Activated B cell treated with CpG ODN at 0.5 μM for 24 hours (primary cell): Measurements from ENCODE around the gene LMAN2L. TPM values are rescaled to one million over a fixed set of nuclear protein-coding genes. Genes with fewer than 3 reads are reported as not detected.

Source experiments
- ATAC-seq: fragments of 200-7000 bp; cut with Tn5 transposase; one replicate; pipeline ENCODE4 v1.10.0; 2021; ENCODE audit warnings: low read depth, mild to moderate bottlenecking, moderate library complexity
- CTCF ChIA-PET: fragments of 350-600 bp; sonication (Branson Sonifier 250); formaldehyde crosslinking; loops from one replicate; lab custom pipeline; 2021; ENCODE audit warnings: antibody characterized with exemption; lab: Charles Lee
- POLR2A ChIA-PET: fragments of 350-600 bp; sonication (Branson Sonifier 250); formaldehyde crosslinking; loops from one replicate; lab custom pipeline; 2021; ENCODE audit warnings: antibody characterized with exemption; lab: Charles Lee
- DNase-seq: peaks from one replicate; pipeline ENCODE4 v3.0.0; 2022
- H3K27ac Mint-ChIP-seq: one replicate; pipeline ENCODE4 v1.8.0; 2020; ENCODE audit warnings: mixed read lengths
- H3K27me3 Mint-ChIP-seq: one replicate; pipeline ENCODE4 v1.8.0; 2021; ENCODE audit warnings: mixed read lengths
- H3K36me3 Mint-ChIP-seq: one replicate; pipeline ENCODE4 v1.8.0; 2021; ENCODE audit warnings: low read depth, mixed read lengths
- H3K4me1 Mint-ChIP-seq: one replicate; pipeline ENCODE4 v1.8.0; 2021; ENCODE audit warnings: mixed read lengths
- H3K4me3 Mint-ChIP-seq: one replicate; pipeline ENCODE4 v1.8.0; 2020; ENCODE audit warnings: mild to moderate bottlenecking, mixed read lengths
- H3K9me3 Mint-ChIP-seq: one replicate; pipeline ENCODE4 v1.8.0; 2020; ENCODE audit warnings: mixed read lengths
- CTCF ChIP-seq: fragments of 200-600 bp; IDR thresholded peaks from one replicate; pipeline ENCODE4 v1.8.0; 2022; ENCODE audit warnings: antibody characterized with exemption, mild to moderate bottlenecking
- intact Hi-C: fragments of 100-400 bp; cut with micrococcal nuclease; formaldehyde crosslinking; loops from one replicate; pipeline ENCODE4 v1.15.1; 2024
- total RNA-seq: library from RNA; stranded (reverse); gene quantifications from 2 replicates; pipeline ENCODE4 v1.2.3, GENCODE V29; 2022

The LMAN2L gene
- total RNA-seq, 1 donor from 2014 or later: 8.9 TPM

GRCh38 chr2:96764253-96764637 is 24.4 kb upstream of the LMAN2L start:
- POLR2A ChIA-PET: interaction anchor here (1.6 to 4.2 kb wide), 2 partner anchors 10 to 52 kb away, joined by 4 to 40 read pairs; partner anchors contain the start of gene CNNM3
- peaks cover 3% of the 10 kb centered on the region for H3K36me3 Mint-ChIP-seq
- CTCF ChIA-PET: interaction anchor here (0.6 to 3.4 kb wide), 7 partner anchors 10 to 233 kb away, joined by 3 to 17 read pairs (median 4); partner anchors contain the start of gene LMAN2L
- TF ChIP-seq CTCF: no peak
- intact Hi-C loops: loop anchor here (5.0 to 10.0 kb wide), 3 partner anchors 93 to 898 kb away; partner anchors contain the start of genes ACTR1B, ANKRD39, CIAO1 and TMEM127
- ATAC-seq (no peak), DNase-seq (peak; percentile 20)
- H3K4me3 Mint-ChIP-seq: peak overlapping the region; percentile 81
- H3K27me3 Mint-ChIP-seq: no peaks in the 10 kb centered on the region
- H3K4me1 Mint-ChIP-seq: peaks cover 80% of the 10 kb centered on the region
- H3K27ac Mint-ChIP-seq: peak overlapping the region; percentile 59
- H3K9me3 Mint-ChIP-seq: no peaks in the 10 kb centered on the region

- ATAC-seq (no peak), DNase-seq (no peak)
- peak overlapping the region; percentile 81 for H3K4me3 Mint-ChIP-seq
- ChIA-PET CTCF (interaction anchor here (0.7 to 3.4 kb wide), 11 partner anchors 11 to 131 kb away, joined by 3 to 17 read pairs (median 4); partner anchors contain the start of genes ANKRD39 and LMAN2L), POLR2A (interaction anchor here (0.6 to 4.2 kb wide), 8 partner anchors 10 to 236 kb away, joined by 3 to 40 read pairs (median 6); partner anchors contain the start of genes ANKRD39 and CNNM3)
- peak overlapping the region; percentile 70 for H3K27ac Mint-ChIP-seq
- peaks cover 81% of the 10 kb centered on the region for H3K4me1 Mint-ChIP-seq
- H3K9me3 Mint-ChIP-seq: no peaks in the 10 kb centered on the region
- H3K36me3 Mint-ChIP-seq: peaks cover 3% of the 10 kb centered on the region
- TF ChIP-seq CTCF: no peak
- intact Hi-C loops: loop anchor here (2.0 to 10.0 kb wide), 4 partner anchors 94 to 899 kb away; partner anchors contain the start of genes ACTR1B, ANKRD39, ARID5A and CIAO1
- H3K27me3 Mint-ChIP-seq: no peaks in the 10 kb centered on the region
Measured at GRCh38 chr2:96763511-96764252, 23.8 kb upstream of the LMAN2L start.

- TF ChIP-seq CTCF: no peak
- DNase-seq: peak; percentile 19
- H3K4me1 Mint-ChIP-seq: peaks cover 72% of the 10 kb centered on the region
- H3K9me3 Mint-ChIP-seq: no peaks in the 10 kb centered on the region
- ChIA-PET POLR2A (interaction anchor here (0.6 to 4.2 kb wide), 10 partner anchors 10 to 428 kb away, joined by 3 to 40 read pairs (median 4); partner anchors contain the start of genes ANKRD39, CNNM3 and KANSL3), CTCF (interaction anchor here (0.7 to 3.4 kb wide), 14 partner anchors 12 to 165 kb away, joined by 3 to 17 read pairs (median 4); partner anchors contain the start of genes ANKRD39 and LMAN2L)
- no peaks in the 10 kb centered on the region for H3K27me3 Mint-ChIP-seq
- no peak for ATAC-seq
- peak overlapping the region; percentile 89 for H3K27ac Mint-ChIP-seq
- peak overlapping the region; percentile 81 for H3K4me3 Mint-ChIP-seq
- intact Hi-C loops: loop anchor here (2.0 to 10.0 kb wide), 4 partner anchors 95 to 900 kb away; partner anchors contain the start of genes ACTR1B, ANKRD39, ARID5A and CIAO1
- H3K36me3 Mint-ChIP-seq: peaks cover 3% of the 10 kb centered on the region
Measured at GRCh38 chr2:96762529-96763311, 22.9 kb upstream of the LMAN2L start.

GRCh38 chr2:96760986-96761832 is 21.3 kb upstream of the LMAN2L start:
- Mint-ChIP-seq H3K27me3 (no peaks in the 10 kb centered on the region), H3K9me3 (no peaks in the 10 kb centered on the region), H3K4me1 (peaks cover 56% of the 10 kb centered on the region), H3K36me3 (no peaks in the 10 kb centered on the region), H3K27ac (peak overlapping the region; percentile 89), H3K4me3 (peak overlapping the region; percentile 81)
- intact Hi-C loops: loop anchor here (1.0 to 10.0 kb wide), 8 partner anchors 21 to 901 kb away; partner anchors contain the start of genes ACTR1B, ANKRD39, CIAO1 and CNNM3
- POLR2A ChIA-PET: interaction anchor here (0.5 to 4.2 kb wide), 11 partner anchors 13 to 352 kb away, joined by 3 to 40 read pairs (median 6); partner anchors contain the start of genes ANKRD36, ANKRD39, CNNM3 and KANSL3
- TF ChIP-seq CTCF: no peak
- ATAC-seq (peak; percentile 69), DNase-seq (no peak)
- CTCF ChIA-PET: interaction anchor here (0.7 to 3.4 kb wide), 8 partner anchors 14 to 164 kb away, joined by 3 to 17 read pairs (median 4); partner anchors contain the start of genes ANKRD39 and CNNM3
